Liver (tissue), 9 donors: ENCODE measurements around the gene DHRSX. TPM values are rescaled to one million over a fixed set of nuclear protein-coding genes. Genes with fewer than 3 reads are reported as not detected.

Experiments
- DNase-seq: peaks from one replicate; pipeline ENCODE4 v3.0.0-alpha.2; 2017; ENCODE audit warnings: low spot score
- H3K27ac ChIP-seq, 2 donors: one replicate each; pipeline ENCODE4 v1.7.0; 2013; ENCODE audit warnings: inconsistent platforms in 2 of 2, low read length in 2 of 2, control low read depth in 1 of 2, low read depth in 1 of 2, mild to moderate bottlenecking in 1 of 2
- H3K27me3 ChIP-seq, 4 donors: one replicate each; pipeline versions ENCODE4 v1.6.1 to v1.7.0; 2013; ENCODE audit warnings: low read length in 3 of 4, inconsistent platforms in 1 of 4, mild to moderate bottlenecking in 1 of 4, moderate library complexity in 1 of 4; ENCODE audit not compliant: control insufficient read depth in 4 of 4, insufficient read depth in 4 of 4
- H3K36me3 ChIP-seq, 4 donors: one replicate each; pipeline versions ENCODE4 v1.6.1 to v1.7.0; 2013; ENCODE audit warnings: low read length in 3 of 4, mild to moderate bottlenecking in 3 of 4, low read depth in 1 of 4, moderate library complexity in 1 of 4; ENCODE audit not compliant: control insufficient read depth in 4 of 4, insufficient read depth in 3 of 4
- H3K4me1 ChIP-seq, 4 donors: one replicate each; pipeline versions ENCODE4 v1.6.1 to v1.7.0; 2013; ENCODE audit warnings: low read length in 3 of 4, mild to moderate bottlenecking in 3 of 4, moderate library complexity in 1 of 4; ENCODE audit not compliant: control insufficient read depth in 4 of 4, insufficient read depth in 4 of 4
- H3K4me3 ChIP-seq, 3 donors: one replicate each; pipeline versions ENCODE4 v1.6.1 to v1.7.0; 2013; ENCODE audit warnings: low read length in 3 of 3, control low read depth in 1 of 3, low read depth in 1 of 3, mild to moderate bottlenecking in 1 of 3
- H3K9ac ChIP-seq, 2 donors: one replicate each; pipeline ENCODE4 v1.7.0; 2013; ENCODE audit warnings: low read length in 2 of 2, mild to moderate bottlenecking in 2 of 2, moderate library complexity in 2 of 2, control low read depth in 1 of 2, low read depth in 1 of 2
- H3K9me3 ChIP-seq, 4 donors: one replicate each; pipeline versions ENCODE4 v1.6.1 to v1.7.0; 2013; ENCODE audit warnings: low read length in 3 of 4; ENCODE audit not compliant: control insufficient read depth in 4 of 4
- EGR1 ChIP-seq, 2 donors: IDR thresholded peaks; 2 replicates each; pipeline ENCODE4 v1.6.1; 2016 to 2018; ENCODE audit warnings: antibody characterized with exemption in 2 of 2, low read depth in 2 of 2
- FOXA1 ChIP-seq: IDR thresholded peaks from 2 replicates; pipeline ENCODE4 v1.6.1; 2016; ENCODE audit warnings: antibody characterized with exemption
- FOXA2 ChIP-seq: IDR thresholded peaks from 2 replicates; pipeline ENCODE4 v1.6.1; 2016; ENCODE audit warnings: antibody characterized with exemption
- GABPA ChIP-seq, 2 donors: IDR thresholded peaks in 1 of 2; conservative IDR thresholded peaks in 1 of 2; 2 replicates each; pipeline ENCODE4 v1.6.1; 2016; ENCODE audit warnings: antibody characterized with exemption in 2 of 2, mild to moderate bottlenecking in 1 of 2, moderate library complexity in 1 of 2
- HNF4A ChIP-seq, 2 donors: conservative IDR thresholded peaks; 2 replicates each; pipeline ENCODE4 v1.6.1; 2016; ENCODE audit warnings: antibody characterized with exemption in 2 of 2, mild to moderate bottlenecking in 2 of 2
- HNF4G ChIP-seq: IDR thresholded peaks from 2 replicates; pipeline ENCODE4 v1.6.1; 2016; ENCODE audit warnings: antibody characterized with exemption
- JUND ChIP-seq, 2 donors: IDR thresholded peaks; 2 replicates each; pipeline ENCODE4 v1.6.1; 2016; ENCODE audit warnings: antibody characterized with exemption in 2 of 2
- NR2F2 ChIP-seq: IDR thresholded peaks from 2 replicates; pipeline ENCODE4 v1.6.1; 2016; ENCODE audit warnings: antibody characterized with exemption
- RAD21 ChIP-seq, 2 donors: IDR thresholded peaks; 2 replicates each; pipeline ENCODE4 v1.6.1; 2016; ENCODE audit warnings: antibody characterized with exemption in 2 of 2, mild to moderate bottlenecking in 2 of 2
- RXRA ChIP-seq, 2 donors: IDR thresholded peaks; 2 replicates each; pipeline ENCODE4 v1.6.1; 2017 to 2018; ENCODE audit warnings: antibody characterized with exemption in 2 of 2, mild to moderate bottlenecking in 1 of 2
- SP1 ChIP-seq: IDR thresholded peaks from 2 replicates; pipeline ENCODE4 v1.6.1; 2018; ENCODE audit warnings: antibody characterized with exemption, mild to moderate bottlenecking
- TAF1 ChIP-seq: conservative IDR thresholded peaks from 2 replicates; pipeline ENCODE4 v1.6.1; 2016; ENCODE audit warnings: antibody characterized with exemption, mild to moderate bottlenecking
- YY1 ChIP-seq: IDR thresholded peaks from 2 replicates; pipeline ENCODE4 v1.6.1; 2016; ENCODE audit warnings: antibody characterized with exemption, mild to moderate bottlenecking
- WGBS: extraction: QIAGEN DNeasy Blood & Tissue Kit; methylation state at CpG from one replicate; pipeline ENCODE4 v1.1.7; 2013; 5-methylcytosine and 5-hydroxymethylcytosine counted together
- polyA plus RNA-seq, 2 donors: library from polyadenylated mRNA; stranded (reverse) in 1 of 2; unstranded in 1 of 2; fragments of 200-250 nt in 1 of 2; fragments of >200 nt in 1 of 2; fragmentation: Nextera tagmentation in 1 of 2; extraction: Ambion mirVana in 1 of 2; gene quantifications; one replicate each; pipeline versions ENCODE4 v1.2.1 to v1.2.3, GENCODE V29; 2013 to 2015
- total RNA-seq, 2 donors: library from RNA; depleted of rRNA; stranded (reverse); fragments of >200 nt; gene quantifications; one replicate each; pipeline ENCODE4 v1.2.3, GENCODE V29; 2014
- TF ChIP-seq, protein P1 (sequence below): fragments of 150-350 bp; IDR thresholded peaks from 2 replicates; pipeline ENCODE4 v1.5.1; 2017; ENCODE audit warnings: improper control_type of control experiment, low read depth, low read length; ENCODE audit not compliant: missing input control
- TF ChIP-seq, protein P2 (sequence below): IDR thresholded peaks from 2 replicates; pipeline ENCODE4 v1.6.1; 2016; ENCODE audit warnings: antibody characterized with exemption
- TF ChIP-seq, protein P3 (sequence below): IDR thresholded peaks from 2 replicates; pipeline ENCODE4 v1.6.1; 2016; ENCODE audit warnings: antibody characterized with exemption
- TF ChIP-seq, protein P4 (sequence below): IDR thresholded peaks from 2 replicates; pipeline ENCODE4 v1.6.1; 2016; ENCODE audit warnings: antibody characterized with exemption, mild to moderate bottlenecking
- TF ChIP-seq, protein P5 (sequence below): IDR thresholded peaks from 2 replicates; pipeline ENCODE4 v1.6.1; 2016; ENCODE audit warnings: antibody characterized with exemption
- donor health status: healthy.
- donor health status: healthy.
- donor health status: healthy.
- donor health status: healthy.
- donor health status: healthy.

The DHRSX gene
- total and polyA plus RNA-seq, 4 donors = 17.2 to 35.2 (median 23.3) TPM

DNA sequence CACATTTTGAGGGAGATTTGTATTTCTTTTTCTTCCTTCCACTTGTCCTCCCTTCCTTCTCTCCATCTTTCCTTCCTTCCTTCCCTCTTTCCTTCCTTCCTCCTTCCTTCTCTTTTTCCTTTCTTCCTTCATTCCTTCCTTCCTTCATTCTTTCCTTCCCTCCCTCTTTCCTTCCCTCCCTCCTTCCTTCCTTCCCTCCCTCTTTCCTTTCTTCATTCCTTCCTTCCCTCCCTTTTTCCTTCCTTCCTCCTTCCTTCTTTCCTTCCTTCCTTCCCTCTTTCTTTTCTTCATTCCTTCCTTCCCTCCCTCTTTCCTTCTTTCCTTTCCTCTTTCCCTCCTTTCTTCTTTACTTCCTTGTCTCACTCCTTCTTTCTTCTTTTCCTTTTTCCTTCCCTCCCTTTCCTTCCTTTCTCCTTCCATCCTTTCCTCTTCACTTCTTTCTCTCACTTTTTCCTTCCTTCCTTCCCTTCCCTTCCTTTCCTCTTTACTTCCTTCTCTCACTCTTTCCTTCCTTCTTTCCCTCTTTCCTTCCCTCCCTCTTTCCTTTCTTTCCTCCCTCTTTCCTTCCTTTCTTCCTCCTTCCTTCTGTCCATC, 74.4 kb downstream of the DHRSX start (continued):
- no peak for TF ChIP-seq FOXA2
- no peak for TF ChIP-seq RAD21 (IDR thresholded peaks at IDR 0.05)
- TF ChIP-seq JUND (IDR thresholded peaks at IDR 0.05) = no peak
- no peak for TF ChIP-seq FOXA1
- TF ChIP-seq, protein P1, sequence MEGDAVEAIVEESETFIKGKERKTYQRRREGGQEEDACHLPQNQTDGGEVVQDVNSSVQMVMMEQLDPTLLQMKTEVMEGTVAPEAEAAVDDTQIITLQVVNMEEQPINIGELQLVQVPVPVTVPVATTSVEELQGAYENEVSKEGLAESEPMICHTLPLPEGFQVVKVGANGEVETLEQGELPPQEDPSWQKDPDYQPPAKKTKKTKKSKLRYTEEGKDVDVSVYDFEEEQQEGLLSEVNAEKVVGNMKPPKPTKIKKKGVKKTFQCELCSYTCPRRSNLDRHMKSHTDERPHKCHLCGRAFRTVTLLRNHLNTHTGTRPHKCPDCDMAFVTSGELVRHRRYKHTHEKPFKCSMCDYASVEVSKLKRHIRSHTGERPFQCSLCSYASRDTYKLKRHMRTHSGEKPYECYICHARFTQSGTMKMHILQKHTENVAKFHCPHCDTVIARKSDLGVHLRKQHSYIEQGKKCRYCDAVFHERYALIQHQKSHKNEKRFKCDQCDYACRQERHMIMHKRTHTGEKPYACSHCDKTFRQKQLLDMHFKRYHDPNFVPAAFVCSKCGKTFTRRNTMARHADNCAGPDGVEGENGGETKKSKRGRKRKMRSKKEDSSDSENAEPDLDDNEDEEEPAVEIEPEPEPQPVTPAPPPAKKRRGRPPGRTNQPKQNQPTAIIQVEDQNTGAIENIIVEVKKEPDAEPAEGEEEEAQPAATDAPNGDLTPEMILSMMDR = no peak

DNA sequence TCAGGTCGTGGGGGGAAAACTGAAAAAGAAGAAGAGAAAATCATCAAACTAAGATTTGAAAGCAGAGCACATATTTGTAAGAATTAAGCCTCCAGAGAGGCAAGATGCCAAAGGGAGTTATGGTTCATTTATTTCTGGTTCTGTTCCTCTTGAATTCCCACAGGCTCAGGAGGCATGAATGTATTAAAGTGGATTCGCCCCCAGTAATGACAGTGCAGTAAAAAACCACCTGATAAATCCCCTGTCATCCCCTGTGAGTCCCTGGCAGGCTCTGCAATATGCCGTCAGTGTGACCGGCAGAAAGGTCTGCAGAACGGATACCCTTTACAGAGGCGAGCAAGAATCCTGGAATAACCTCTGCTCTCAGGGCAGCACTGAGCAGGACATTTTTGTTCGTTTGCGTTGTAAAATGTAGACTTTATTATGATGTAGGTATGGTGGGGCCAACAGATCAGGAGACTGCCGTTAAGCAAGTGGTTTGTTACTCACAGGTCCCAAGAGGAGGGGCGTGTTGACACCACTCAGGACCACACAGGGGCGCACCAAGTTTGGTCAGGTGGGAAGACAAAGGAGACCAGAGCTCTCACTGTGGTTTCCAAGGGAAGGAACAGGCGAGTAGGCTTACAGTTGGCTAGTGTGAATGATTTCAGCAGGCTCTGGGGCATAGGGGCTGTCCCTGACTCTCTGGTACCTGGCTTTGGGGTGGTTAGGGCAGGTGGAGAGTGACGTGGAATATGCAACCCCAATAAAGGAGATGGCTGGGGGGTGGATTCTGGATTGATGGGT, 75.3 kb downstream of the DHRSX start:
- Histone ChIP-seq H3K27ac (no peak overlapping the region), H3K4me1 (no peaks in the 10 kb centered on the region), H3K9me3 (no peaks in the 10 kb centered on the region), H3K4me3 (no peak overlapping the region), H3K36me3 (peaks cover 2 to 18% (median 5%) of the 10 kb centered on the region in 4 donors), H3K9ac (no peak overlapping the region), H3K27me3 (no peaks in the 10 kb centered on the region)
- WGBS = 97% methylated on average over 13 of the region's 13 CpGs
- no peak for DNase-seq
- TF ChIP-seq YY1 = no peak
- TF ChIP-seq, protein P2, sequence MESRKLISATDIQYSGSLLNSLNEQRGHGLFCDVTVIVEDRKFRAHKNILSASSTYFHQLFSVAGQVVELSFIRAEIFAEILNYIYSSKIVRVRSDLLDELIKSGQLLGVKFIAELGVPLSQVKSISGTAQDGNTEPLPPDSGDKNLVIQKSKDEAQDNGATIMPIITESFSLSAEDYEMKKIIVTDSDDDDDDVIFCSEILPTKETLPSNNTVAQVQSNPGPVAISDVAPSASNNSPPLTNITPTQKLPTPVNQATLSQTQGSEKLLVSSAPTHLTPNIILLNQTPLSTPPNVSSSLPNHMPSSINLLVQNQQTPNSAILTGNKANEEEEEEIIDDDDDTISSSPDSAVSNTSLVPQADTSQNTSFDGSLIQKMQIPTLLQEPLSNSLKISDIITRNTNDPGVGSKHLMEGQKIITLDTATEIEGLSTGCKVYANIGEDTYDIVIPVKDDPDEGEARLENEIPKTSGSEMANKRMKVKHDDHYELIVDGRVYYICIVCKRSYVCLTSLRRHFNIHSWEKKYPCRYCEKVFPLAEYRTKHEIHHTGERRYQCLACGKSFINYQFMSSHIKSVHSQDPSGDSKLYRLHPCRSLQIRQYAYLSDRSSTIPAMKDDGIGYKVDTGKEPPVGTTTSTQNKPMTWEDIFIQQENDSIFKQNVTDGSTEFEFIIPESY = no peak
- TF ChIP-seq HNF4A (conservative IDR thresholded peaks at IDR 0.05) = no peak
- no peak for TF ChIP-seq HNF4G
- TF ChIP-seq RAD21 (IDR thresholded peaks at IDR 0.05) = no peak
- TF ChIP-seq RXRA (IDR thresholded peaks at IDR 0.05) = no peak
- TF ChIP-seq, protein P3, sequence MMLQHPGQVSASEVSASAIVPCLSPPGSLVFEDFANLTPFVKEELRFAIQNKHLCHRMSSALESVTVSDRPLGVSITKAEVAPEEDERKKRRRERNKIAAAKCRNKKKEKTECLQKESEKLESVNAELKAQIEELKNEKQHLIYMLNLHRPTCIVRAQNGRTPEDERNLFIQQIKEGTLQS = no peak
- no peak for TF ChIP-seq JUND (IDR thresholded peaks at IDR 0.05)
- no peak for TF ChIP-seq GABPA (IDR thresholded peaks at IDR 0.05 in 1 of 2, conservative IDR thresholded peaks at IDR 0.05 in 1 of 2)
- TF ChIP-seq, protein P4, sequence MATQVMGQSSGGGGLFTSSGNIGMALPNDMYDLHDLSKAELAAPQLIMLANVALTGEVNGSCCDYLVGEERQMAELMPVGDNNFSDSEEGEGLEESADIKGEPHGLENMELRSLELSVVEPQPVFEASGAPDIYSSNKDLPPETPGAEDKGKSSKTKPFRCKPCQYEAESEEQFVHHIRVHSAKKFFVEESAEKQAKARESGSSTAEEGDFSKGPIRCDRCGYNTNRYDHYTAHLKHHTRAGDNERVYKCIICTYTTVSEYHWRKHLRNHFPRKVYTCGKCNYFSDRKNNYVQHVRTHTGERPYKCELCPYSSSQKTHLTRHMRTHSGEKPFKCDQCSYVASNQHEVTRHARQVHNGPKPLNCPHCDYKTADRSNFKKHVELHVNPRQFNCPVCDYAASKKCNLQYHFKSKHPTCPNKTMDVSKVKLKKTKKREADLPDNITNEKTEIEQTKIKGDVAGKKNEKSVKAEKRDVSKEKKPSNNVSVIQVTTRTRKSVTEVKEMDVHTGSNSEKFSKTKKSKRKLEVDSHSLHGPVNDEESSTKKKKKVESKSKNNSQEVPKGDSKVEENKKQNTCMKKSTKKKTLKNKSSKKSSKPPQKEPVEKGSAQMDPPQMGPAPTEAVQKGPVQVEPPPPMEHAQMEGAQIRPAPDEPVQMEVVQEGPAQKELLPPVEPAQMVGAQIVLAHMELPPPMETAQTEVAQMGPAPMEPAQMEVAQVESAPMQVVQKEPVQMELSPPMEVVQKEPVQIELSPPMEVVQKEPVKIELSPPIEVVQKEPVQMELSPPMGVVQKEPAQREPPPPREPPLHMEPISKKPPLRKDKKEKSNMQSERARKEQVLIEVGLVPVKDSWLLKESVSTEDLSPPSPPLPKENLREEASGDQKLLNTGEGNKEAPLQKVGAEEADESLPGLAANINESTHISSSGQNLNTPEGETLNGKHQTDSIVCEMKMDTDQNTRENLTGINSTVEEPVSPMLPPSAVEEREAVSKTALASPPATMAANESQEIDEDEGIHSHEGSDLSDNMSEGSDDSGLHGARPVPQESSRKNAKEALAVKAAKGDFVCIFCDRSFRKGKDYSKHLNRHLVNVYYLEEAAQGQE = no peak
- TF ChIP-seq SP1 = no peak
- TF ChIP-seq NR2F2 = no peak
- TF ChIP-seq TAF1 = no peak
- TF ChIP-seq EGR1 (IDR thresholded peaks at IDR 0.05; ENCODE audit: low read depth in 2 of 2) = no peak
- no peak for TF ChIP-seq FOXA2
- TF ChIP-seq, protein P5, sequence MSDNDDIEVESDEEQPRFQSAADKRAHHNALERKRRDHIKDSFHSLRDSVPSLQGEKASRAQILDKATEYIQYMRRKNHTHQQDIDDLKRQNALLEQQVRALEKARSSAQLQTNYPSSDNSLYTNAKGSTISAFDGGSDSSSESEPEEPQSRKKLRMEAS = no peak
- TF ChIP-seq FOXA1 = no peak
- TF ChIP-seq, protein P1 = no peak
